Umbilical cord (tissue), 2 donors: ENCODE measurements around the gene GOSR2. TPM values are rescaled to one million over a fixed set of nuclear protein-coding genes. Genes with fewer than 3 reads are reported as not detected.

Source experiments
- DNase-seq: peaks from one replicate; pipeline ENCODE4 v3.0.0-alpha.2; 2015; ENCODE audit warnings: low spot score
- total RNA-seq: library from RNA; depleted of rRNA; stranded (reverse); fragments of >200 nt; gene quantifications from one replicate; pipeline ENCODE4 v1.2.3, GENCODE V29; 2014; ENCODE audit warnings: low replicate concordance; ENCODE audit not compliant: insufficient read depth

GOSR2 gene
- total RNA-seq, 1 donor from 2014 or later: 60.7 TPM

GRCh38 chr17:46989637-46990431 lies 66.9 kb downstream of the GOSR2 start:
- no peak for DNase-seq

- DNase-seq: no peak
Observed at GRCh38 chr17:46991617-46992016, 68.7 kb downstream of the GOSR2 start.

Other genes with a start within 250 kb of the GOSR2 start
- 11.6 TPM for gene WNT3, start 104.5 kb upstream of the GOSR2 start, total RNA-seq
- not detected for gene WNT9B, start 71.6 kb upstream of the GOSR2 start, total RNA-seq
- not detected for gene RPRML, start 56.1 kb downstream of the GOSR2 start, total RNA-seq